ENCODE measurements around the gene PABPN1L.

- TF ChIP-seq CTCF (conservative IDR thresholded peaks at IDR 0.05; ENCODE audit: low read depth in 2 of 2): no peak
- TF ChIP-seq EZH2 (IDR thresholded peaks at IDR 0.05; ENCODE audit: low read depth, unreplicated experiment): no peak
- TF ChIP-seq POLR2AphosphoS5 (IDR thresholded peaks at IDR 0.05; ENCODE audit: low read depth): no peak
Measured at GRCh38 chr16:88878967-88879787, 12.7 kb upstream of the PABPN1L start.

Measured in GM23338 (cell line).